Measurements from ENCODE around the gene GNAL. TPM values are rescaled to one million over a fixed set of nuclear protein-coding genes. Genes with fewer than 3 reads are reported as not detected.

GNAL gene
- total RNA-seq, 1 donor from 2014 or later = 26.8 TPM

DNA sequence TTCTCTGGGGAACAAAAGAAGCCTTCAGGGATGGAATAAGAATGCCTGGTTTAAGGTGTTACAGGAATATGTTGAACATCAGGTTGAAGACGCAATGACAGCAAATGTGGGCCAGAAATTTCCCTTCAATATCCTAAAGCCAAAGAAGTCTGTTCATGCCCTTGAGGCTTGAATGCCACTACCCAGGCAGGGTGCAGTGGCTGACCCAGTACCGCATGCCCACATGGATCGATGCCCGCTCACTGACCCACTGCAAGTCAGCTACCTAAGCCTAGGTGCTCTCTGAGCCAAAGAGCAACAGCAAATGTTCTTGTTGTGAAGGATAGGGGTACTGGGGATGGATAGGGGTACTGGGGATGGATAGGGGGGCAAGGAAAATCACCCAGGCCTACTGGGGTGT is 58.2 kb downstream of the GNAL start:
- Mint-ChIP-seq H3K4me1 (peaks cover 21% of the 10 kb centered on the region), H3K36me3 (peaks cover 3% of the 10 kb centered on the region), H3K4me3 (no peak overlapping the region), H3K27ac (no peak overlapping the region), H3K9me3 (peaks cover 19% of the 10 kb centered on the region), H3K27me3 (ENCODE audit: insufficient read depth, low read depth) (peaks cover 26% of the 10 kb centered on the region)
- Histone ChIP-seq H3K36me3 (no peaks in the 10 kb centered on the region), H3K27me3 (peaks cover 27% of the 10 kb centered on the region), H3F3A (ENCODE audit: low read depth) (peaks cover 8% of the 10 kb centered on the region), H2AFZ (replicated peaks) (no peak overlapping the region), H3K27ac (no peak overlapping the region), H3K4me1 (peaks cover 4% of the 10 kb centered on the region), H3K4me3 (no peak overlapping the region), H3K4me2 (no peak overlapping the region), H4K20me1 (ENCODE audit: low read depth) (no peaks in the 10 kb centered on the region), H3K9me3 (ENCODE audit: low read depth) (no peaks in the 10 kb centered on the region), H3K79me2 (ENCODE audit: low read depth) (no peaks in the 10 kb centered on the region), H3K9ac (no peak overlapping the region)
- TF ChIP-seq, protein P1, sequence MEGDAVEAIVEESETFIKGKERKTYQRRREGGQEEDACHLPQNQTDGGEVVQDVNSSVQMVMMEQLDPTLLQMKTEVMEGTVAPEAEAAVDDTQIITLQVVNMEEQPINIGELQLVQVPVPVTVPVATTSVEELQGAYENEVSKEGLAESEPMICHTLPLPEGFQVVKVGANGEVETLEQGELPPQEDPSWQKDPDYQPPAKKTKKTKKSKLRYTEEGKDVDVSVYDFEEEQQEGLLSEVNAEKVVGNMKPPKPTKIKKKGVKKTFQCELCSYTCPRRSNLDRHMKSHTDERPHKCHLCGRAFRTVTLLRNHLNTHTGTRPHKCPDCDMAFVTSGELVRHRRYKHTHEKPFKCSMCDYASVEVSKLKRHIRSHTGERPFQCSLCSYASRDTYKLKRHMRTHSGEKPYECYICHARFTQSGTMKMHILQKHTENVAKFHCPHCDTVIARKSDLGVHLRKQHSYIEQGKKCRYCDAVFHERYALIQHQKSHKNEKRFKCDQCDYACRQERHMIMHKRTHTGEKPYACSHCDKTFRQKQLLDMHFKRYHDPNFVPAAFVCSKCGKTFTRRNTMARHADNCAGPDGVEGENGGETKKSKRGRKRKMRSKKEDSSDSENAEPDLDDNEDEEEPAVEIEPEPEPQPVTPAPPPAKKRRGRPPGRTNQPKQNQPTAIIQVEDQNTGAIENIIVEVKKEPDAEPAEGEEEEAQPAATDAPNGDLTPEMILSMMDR (IDR thresholded peaks at IDR 0.05) = no peak
- TF ChIP-seq EZH2phosphoT487 (IDR thresholded peaks at IDR 0.05) (no peak), EZH2 (IDR thresholded peaks at IDR 0.05) (no peak)
- no peak for DNase-seq (ENCODE audit: low spot score)

DNA sequence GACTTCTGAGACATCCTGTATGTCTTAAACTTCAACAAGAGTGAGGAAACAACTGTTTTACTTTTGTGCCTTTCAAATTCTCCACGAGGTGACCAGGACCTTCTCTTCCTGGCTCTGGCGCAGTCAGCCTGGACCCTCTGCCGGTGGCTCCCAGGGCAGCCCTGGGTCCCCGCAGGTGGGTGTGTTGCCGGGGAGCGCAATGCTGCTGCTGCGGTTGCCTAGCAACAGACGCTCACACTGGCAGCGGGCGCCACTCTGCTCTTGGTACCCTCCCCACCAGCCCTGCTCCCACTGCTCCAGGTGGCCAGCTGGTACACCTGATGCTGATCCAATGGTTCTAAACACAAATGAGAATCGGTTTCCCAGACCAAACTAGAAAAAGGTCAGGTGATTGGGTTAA is 58.7 kb downstream of the GNAL start:
- H3K9ac ChIP-seq = no peak overlapping the region
- peak; percentile 63 for DNase-seq (ENCODE audit: low spot score)
- H3K27me3 Mint-ChIP-seq (ENCODE audit: insufficient read depth, low read depth) = peaks cover 27% of the 10 kb centered on the region

DNA sequence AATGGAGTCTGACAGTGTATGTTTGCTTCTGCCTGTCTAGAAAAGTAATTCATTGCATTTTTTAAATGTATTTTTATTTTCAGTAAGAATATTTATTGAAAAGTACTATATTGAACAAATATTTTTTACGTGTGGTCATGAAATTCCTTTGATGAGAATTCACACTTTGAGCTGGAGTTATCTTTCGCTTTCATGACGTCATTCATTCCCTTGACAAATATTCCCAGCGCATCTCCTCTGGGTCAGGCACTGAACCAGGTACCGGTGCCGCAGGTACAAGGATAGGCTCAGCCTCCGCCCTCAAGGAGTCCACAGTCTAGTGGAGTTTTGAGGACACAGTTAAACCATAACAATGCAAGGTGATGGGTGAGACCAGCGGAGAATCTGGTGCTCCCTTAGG is 60.2 kb downstream of the GNAL start:
- H3K9ac ChIP-seq = no peak overlapping the region
- no peak overlapping the region for H3K27ac ChIP-seq
- H3F3A ChIP-seq (ENCODE audit: low read depth) = peaks cover 18% of the 10 kb centered on the region
- DNase-seq (ENCODE audit: low spot score) = no peak
- H3K79me2 ChIP-seq (ENCODE audit: low read depth) = no peaks in the 10 kb centered on the region
- H3K27ac Mint-ChIP-seq = no peak overlapping the region
- peaks cover 35% of the 10 kb centered on the region for H3K27me3 Mint-ChIP-seq (ENCODE audit: insufficient read depth, low read depth)
- peaks cover 11% of the 10 kb centered on the region for H3K4me1 ChIP-seq
- no peak overlapping the region for H3K4me3 ChIP-seq
- no peaks in the 10 kb centered on the region for H4K20me1 ChIP-seq (ENCODE audit: low read depth)
- no peaks in the 10 kb centered on the region for H3K9me3 ChIP-seq (ENCODE audit: low read depth)
- no peak overlapping the region for H3K4me2 ChIP-seq
- TF ChIP-seq EZH2 (IDR thresholded peaks at IDR 0.05) = no peak
- no peak for TF ChIP-seq EZH2phosphoT487 (IDR thresholded peaks at IDR 0.05)
- TF ChIP-seq, protein P1 (IDR thresholded peaks at IDR 0.05) = no peak
- peaks cover 29% of the 10 kb centered on the region for H3K4me1 Mint-ChIP-seq
- no peak overlapping the region for H2AFZ ChIP-seq (replicated peaks)
- no peak overlapping the region for H3K4me3 Mint-ChIP-seq
- peaks cover 3% of the 10 kb centered on the region for H3K36me3 Mint-ChIP-seq
- H3K27me3 ChIP-seq = peaks cover 47% of the 10 kb centered on the region
- H3K36me3 ChIP-seq = no peaks in the 10 kb centered on the region
- peaks cover 19% of the 10 kb centered on the region for H3K9me3 Mint-ChIP-seq

More for the DNA sequence above, 58.7 kb downstream of the GNAL start:
- H3K9me3 Mint-ChIP-seq = peaks cover 19% of the 10 kb centered on the region
- Histone ChIP-seq H3K4me1 (peaks cover 5% of the 10 kb centered on the region), H3K4me2 (no peak overlapping the region), H3K27me3 (peaks cover 32% of the 10 kb centered on the region), H4K20me1 (ENCODE audit: low read depth) (no peaks in the 10 kb centered on the region), H2AFZ (replicated peaks) (no peak overlapping the region), H3K79me2 (ENCODE audit: low read depth) (no peaks in the 10 kb centered on the region), H3F3A (ENCODE audit: low read depth) (peaks cover 12% of the 10 kb centered on the region), H3K4me3 (no peak overlapping the region), H3K36me3 (no peaks in the 10 kb centered on the region), H3K27ac (no peak overlapping the region), H3K9me3 (ENCODE audit: low read depth) (no peaks in the 10 kb centered on the region)
- TF ChIP-seq EZH2 (IDR thresholded peaks at IDR 0.05) = no peak
- TF ChIP-seq EZH2phosphoT487 (IDR thresholded peaks at IDR 0.05) = no peak
- TF ChIP-seq, protein P1 (IDR thresholded peaks at IDR 0.05) = no peak
- no peak overlapping the region for H3K4me3 Mint-ChIP-seq
- H3K27ac Mint-ChIP-seq = no peak overlapping the region
- peaks cover 23% of the 10 kb centered on the region for H3K4me1 Mint-ChIP-seq
- peaks cover 3% of the 10 kb centered on the region for H3K36me3 Mint-ChIP-seq

Measured in neural progenitor cell (in vitro differentiated cells).